Peyer's patch (tissue), 4 donors: ENCODE results near the gene GID8. TPM values are rescaled to one million over a fixed set of nuclear protein-coding genes. Genes with fewer than 3 reads are reported as not detected.

Source experiments
- DNase-seq, 3 donors: peaks; one replicate each; pipeline ENCODE4 v3.0.0-alpha.2; 2017 to 2019
- H3K27ac ChIP-seq, 4 donors: fragments of 200-600 bp; sonication (generic); one replicate each; pipeline ENCODE4 v1.5.1; 2016 to 2019
- H3K27me3 ChIP-seq, 2 donors: fragments of 200-600 bp; sonication (generic); one replicate each; pipeline ENCODE4 v1.5.1; 2019
- H3K36me3 ChIP-seq, 3 donors: fragments of 200-600 bp; sonication (generic); one replicate each; pipeline ENCODE4 v1.5.1; 2016 to 2019
- H3K4me1 ChIP-seq, 4 donors: fragments of 200-600 bp; sonication (generic); one replicate each; pipeline ENCODE4 v1.5.1; 2016 to 2019
- H3K4me3 ChIP-seq, 4 donors: fragments of 200-600 bp; sonication (generic); 1 replicate in 3 of 4; 2 replicates in 1 of 4; pipeline ENCODE4 v1.5.1; 2016 to 2019; ENCODE audit warnings: mild to moderate bottlenecking in 1 of 4
- H3K9me3 ChIP-seq, 4 donors: fragments of 200-600 bp; sonication (generic); one replicate each; pipeline ENCODE4 v1.5.1; 2016 to 2019; ENCODE audit warnings: mild to moderate bottlenecking in 1 of 4
- POLR2A ChIP-seq, 2 donors: fragments of 450-650 bp; IDR thresholded peaks; one replicate each; pipeline ENCODE4 v1.5.1; 2017; ENCODE audit warnings: antibody characterized with exemption in 2 of 2, mild to moderate bottlenecking in 2 of 2, moderate library complexity in 2 of 2
- total RNA-seq, 4 donors: library from RNA; depleted of rRNA; stranded (reverse); fragments of >200 nt; gene quantifications; one replicate each; pipeline ENCODE4 v1.1.0, GENCODE V29; 2016
- TF ChIP-seq, protein P1 (sequence below), 6 experiments: fragments of 450-650 bp in 4 of 6; fragments of 200-600 bp in 2 of 6; sonication (generic) in 1 of 6; IDR thresholded peaks; one replicate each; pipeline ENCODE4 v1.5.1; 2017 to 2019; ENCODE audit warnings: antibody characterized with exemption in 6 of 6, mild to moderate bottlenecking in 3 of 6, moderate library complexity in 1 of 6

Gene GID8
- total RNA-seq, 4 donors from 2014 or later, result 22.3 to 26.5 (median 24.0) TPM

DNA sequence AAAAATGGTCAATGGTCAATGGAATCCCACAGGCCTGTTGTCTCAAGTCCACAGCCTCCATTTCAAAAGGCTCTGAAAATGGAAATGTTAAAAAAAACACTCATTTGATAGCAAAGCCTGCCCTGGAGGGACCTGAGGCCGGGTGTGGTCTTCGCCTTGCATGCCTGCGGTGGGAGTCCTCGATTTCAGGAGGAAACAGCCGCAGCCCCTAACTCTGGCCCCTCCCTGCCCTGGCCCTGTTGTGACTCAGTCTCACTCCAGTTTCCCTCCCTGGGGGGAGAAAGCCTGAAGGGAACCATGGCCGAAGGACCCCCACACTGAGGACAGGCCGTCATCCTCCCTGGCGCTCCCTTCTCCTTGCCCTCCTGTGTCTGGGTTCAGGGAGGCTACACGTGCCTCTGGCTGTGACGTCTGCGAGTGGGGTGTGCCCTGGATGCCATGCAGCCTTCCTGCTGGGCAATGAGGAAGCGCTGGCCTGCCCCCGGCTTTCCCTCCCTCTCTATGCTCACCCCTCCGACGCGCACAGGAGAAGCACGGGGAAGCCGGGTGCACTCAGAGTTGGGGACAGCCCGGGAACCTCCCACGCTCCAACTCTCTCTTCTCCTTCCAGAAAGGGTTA, 59.6 kb downstream of the GID8 start:
- Histone ChIP-seq H3K9me3 (no peaks in the 10 kb centered on the region), H3K27me3 (no peaks in the 10 kb centered on the region), H3K4me1 (no peaks in the 10 kb centered on the region), H3K27ac (no peak overlapping the region), H3K36me3 (no peaks in the 10 kb centered on the region), H3K4me3 (no peak overlapping the region)
- no peak for DNase-seq
- no peak for TF ChIP-seq POLR2A (IDR thresholded peaks at IDR 0.05)
- TF ChIP-seq, protein P1, sequence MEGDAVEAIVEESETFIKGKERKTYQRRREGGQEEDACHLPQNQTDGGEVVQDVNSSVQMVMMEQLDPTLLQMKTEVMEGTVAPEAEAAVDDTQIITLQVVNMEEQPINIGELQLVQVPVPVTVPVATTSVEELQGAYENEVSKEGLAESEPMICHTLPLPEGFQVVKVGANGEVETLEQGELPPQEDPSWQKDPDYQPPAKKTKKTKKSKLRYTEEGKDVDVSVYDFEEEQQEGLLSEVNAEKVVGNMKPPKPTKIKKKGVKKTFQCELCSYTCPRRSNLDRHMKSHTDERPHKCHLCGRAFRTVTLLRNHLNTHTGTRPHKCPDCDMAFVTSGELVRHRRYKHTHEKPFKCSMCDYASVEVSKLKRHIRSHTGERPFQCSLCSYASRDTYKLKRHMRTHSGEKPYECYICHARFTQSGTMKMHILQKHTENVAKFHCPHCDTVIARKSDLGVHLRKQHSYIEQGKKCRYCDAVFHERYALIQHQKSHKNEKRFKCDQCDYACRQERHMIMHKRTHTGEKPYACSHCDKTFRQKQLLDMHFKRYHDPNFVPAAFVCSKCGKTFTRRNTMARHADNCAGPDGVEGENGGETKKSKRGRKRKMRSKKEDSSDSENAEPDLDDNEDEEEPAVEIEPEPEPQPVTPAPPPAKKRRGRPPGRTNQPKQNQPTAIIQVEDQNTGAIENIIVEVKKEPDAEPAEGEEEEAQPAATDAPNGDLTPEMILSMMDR (IDR thresholded peaks at IDR 0.05), result no peak

Other genes starting within 250 kb of the GID8 start
- under 1 TPM in 1 of 4 donors, not detected in 3; 0.76 TPM for gene NTSR1, start 229.3 kb upstream of the GID8 start, total RNA-seq
- 10 to 100 TPM; 11.6 to 15.4 (median 13.3) TPM for gene MRGBP, start 141.7 kb upstream of the GID8 start, total RNA-seq
- 10 to 100 TPM; 73.3 to 88.3 (median 76.3) TPM for gene OGFR, start 133.3 kb upstream of the GID8 start, total RNA-seq
- 10 to 100 TPM in 1 of 4 donors, 1 to 10 TPM in 3; 3.3 to 19.8 (median 4.1) TPM for gene COL9A3, start 121.1 kb upstream of the GID8 start, total RNA-seq
- gene TCFL5, start 76.3 kb upstream of the GID8 start, total RNA-seq, result 1 to 10 TPM; 2.6 to 6.6 (median 5.0) TPM
- gene DIDO1, start 11.6 kb upstream of the GID8 start, total RNA-seq, result 100 to 1,000 TPM in 2 of 4 donors, 10 to 100 TPM in 2; 72.5 to 143 (median 105) TPM
- gene SLC17A9, start 14.6 kb downstream of the GID8 start, total RNA-seq, result 10 to 100 TPM in 1 of 4 donors, 1 to 10 TPM in 3; 3.8 to 19.0 (median 5.2) TPM
- gene BHLHE23, start 68.8 kb downstream of the GID8 start, total RNA-seq, result not detected